GM18517 (cell line): ENCODE data around the gene PCP4.

ENCODE experiments used
- ATAC-seq: cut with Tn5 transposase; IDR thresholded peaks from one replicate; pipeline ENCODE4 v1.9.1; 2021; ENCODE audit warnings: mild to moderate bottlenecking, moderate library complexity; ENCODE audit not compliant: unreplicated experiment

The PCP4 gene

GRCh38 chr21:39867198-39867650 lies at the start of gene PCP4:
TSS of gene PCP4 (plus strand) at chr21:39867438. CDS start at chr21:39867502, 64 bp downstream.
- no peak for ATAC-seq

- ATAC-seq: no peak
These were observed 48.7 kb upstream of the PCP4 start for GRCh38 chr21:39818557-39818956.

DNA sequence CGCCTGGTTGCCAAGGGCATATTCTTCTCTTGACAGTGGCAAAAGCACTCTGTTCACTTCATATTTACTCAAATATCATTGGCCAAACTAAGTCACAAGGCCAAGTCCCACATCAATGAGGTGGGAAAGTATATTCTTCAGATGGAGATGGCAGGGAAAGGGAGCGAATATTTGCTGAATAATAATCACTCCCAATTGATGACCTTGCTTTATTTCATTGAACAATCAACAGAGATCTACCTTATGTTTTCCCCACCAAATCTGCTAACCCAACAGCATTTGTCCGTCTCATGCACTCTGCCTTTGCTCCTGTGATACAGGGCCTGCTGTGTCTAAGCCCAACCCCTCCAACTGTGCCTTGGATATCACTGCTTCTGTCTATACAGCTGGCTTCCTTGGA lies 45.2 kb upstream of the PCP4 start:
- ATAC-seq: no peak

DNA sequence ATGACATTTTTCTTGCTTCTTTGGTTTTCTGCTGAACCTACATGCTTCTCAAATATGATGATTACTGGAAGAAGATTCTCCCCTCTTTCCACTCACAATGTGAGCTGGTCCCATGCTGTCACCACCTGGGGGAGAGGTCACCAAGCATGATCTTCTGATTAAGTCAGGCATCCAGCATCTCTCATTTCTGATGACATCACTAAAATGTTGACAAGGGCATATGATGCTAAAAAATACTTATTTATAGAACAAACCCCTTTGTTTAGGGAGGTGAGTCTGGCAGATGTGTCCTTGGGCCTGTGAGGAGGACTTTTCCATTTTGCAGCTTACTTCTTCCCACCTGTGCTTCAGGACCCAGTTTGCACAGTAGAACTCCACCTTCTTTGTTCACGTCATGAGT lies 42.0 kb upstream of the PCP4 start:
- no peak for ATAC-seq

GRCh38 chr21:39834543-39834942 lies 32.7 kb upstream of the PCP4 start:
- ATAC-seq: no peak

GRCh38 chr21:39837861-39838359 lies 29.3 kb upstream of the PCP4 start:
- ATAC-seq: no peak

DNA sequence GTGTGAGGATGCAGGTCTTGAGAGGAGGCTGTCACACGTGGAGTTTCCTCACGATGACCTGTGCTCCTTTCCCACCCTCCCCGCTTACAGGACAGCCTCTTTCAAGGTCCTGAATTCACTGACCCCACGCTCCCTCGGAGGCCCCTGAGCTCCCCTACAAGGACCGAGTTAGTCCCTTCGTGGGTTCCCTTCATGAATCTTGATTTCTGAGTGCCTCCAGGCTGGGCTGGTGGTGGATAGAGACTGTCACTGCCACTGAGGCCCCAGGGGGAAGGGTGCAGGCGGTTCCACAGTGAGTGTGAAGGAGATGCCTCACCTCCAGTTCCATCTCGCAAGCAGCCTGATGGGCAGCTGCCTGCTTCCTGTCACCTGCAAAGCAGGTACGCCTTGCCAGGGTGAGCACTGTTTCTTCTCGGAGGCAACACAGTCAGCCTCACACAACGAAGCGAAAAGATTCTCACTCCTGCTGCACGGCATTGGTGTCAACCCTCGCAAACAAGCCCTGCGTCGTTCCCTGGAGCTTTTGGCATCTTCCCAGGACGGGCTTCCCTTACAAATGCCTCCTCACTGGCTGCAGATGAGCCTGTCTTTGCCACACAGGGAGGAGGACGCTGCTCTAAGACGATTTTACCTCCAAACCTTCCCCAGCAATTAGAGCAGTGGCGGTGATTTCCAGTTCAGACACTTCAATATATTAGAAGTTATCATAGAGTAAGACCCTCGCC lies 26.7 kb upstream of the PCP4 start:
- ATAC-seq: no peak

GRCh38 chr21:39842741-39843459 lies 24.3 kb upstream of the PCP4 start:
- no peak for ATAC-seq

DNA sequence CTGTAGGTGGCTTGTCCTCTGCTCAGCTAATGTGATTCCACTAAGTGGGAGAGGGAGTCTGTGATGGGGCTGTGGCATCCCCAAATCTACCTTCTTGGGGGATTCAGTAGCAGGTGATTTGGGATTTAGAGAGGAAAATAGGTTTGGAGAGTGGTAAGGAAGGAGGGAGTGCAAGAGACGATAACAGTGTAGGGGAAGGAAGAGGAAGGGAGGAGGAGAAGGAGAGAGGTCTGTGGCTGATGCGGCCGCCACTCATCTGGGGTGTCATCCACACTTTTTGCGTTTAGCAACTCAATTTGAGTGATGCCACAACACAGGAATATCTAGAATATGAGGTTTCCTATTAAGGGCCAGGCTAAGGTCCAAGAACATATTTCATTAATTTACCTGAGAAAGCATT lies 23.8 kb upstream of the PCP4 start:
- ATAC-seq: no peak

DNA sequence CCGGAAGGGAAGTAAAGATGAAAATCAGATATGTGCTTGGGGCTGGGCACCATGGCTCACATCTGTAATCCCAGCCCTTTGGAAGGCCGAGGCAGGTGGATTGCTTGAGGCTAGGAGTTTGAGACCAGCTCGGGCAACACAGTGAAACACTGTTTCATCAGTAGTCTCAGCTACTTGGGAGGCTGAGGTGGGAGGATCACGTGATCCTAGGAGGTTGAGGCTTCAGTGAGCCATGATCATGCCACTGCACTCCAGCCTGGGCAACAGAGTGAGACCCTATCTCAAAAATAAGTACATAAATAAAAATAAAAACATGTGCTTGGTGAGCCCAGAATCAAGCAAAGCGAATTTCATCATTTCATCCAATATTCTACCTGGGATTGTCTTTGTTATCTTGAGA lies 23.3 kb upstream of the PCP4 start:
- ATAC-seq: no peak

DNA sequence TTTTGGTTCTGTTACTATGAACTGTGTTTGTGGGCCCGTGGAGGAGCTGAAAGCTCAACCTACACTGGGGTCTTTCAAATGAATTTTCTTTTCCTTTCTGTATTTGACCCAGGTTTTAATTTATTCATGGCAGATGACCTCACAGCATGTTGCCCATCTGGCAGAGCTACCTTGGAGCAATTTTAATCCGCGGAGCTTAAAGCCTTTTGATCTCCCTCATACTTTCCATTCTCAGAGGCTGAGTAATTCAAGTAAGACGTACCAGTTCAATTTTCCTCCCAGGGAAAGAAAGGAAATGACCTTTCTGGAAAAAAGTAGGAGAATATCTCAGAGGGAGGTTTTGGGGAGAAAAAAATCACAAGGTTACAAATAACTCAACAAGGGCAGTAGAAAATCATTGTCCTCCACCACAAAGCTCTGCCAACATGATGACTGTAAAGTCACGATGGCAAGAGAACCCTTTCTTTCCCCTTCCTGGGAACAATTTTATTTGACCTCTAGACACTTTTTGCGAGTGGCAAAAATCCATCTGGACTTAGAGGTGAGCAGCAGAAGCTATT lies 21.6 kb upstream of the PCP4 start:
- no peak for ATAC-seq

GRCh38 chr21:39847877-39848276 lies 19.4 kb upstream of the PCP4 start:
- ATAC-seq: no peak

GRCh38 chr21:39849014-39849655 lies 18.1 kb upstream of the PCP4 start:
- no peak for ATAC-seq

DNA sequence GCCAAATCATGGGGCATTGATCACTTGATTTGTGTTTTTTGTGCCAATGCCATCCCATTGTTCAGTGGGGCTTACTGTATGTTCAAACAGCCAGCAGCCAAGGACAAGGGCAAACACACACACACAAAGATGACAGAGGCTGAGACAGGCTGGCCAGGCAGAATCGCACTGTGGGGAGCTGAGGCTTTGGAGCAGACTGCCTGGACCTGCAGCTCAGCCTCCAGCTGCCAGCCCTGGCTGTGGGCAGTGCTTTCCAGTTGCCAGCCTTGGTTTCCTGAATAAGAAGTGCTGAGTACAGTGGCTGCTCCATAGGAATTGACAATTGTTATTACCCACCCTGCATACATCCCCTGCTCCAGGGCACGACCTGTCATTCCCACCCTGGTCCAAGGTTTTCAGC lies 16.9 kb upstream of the PCP4 start:
- no peak for ATAC-seq

DNA sequence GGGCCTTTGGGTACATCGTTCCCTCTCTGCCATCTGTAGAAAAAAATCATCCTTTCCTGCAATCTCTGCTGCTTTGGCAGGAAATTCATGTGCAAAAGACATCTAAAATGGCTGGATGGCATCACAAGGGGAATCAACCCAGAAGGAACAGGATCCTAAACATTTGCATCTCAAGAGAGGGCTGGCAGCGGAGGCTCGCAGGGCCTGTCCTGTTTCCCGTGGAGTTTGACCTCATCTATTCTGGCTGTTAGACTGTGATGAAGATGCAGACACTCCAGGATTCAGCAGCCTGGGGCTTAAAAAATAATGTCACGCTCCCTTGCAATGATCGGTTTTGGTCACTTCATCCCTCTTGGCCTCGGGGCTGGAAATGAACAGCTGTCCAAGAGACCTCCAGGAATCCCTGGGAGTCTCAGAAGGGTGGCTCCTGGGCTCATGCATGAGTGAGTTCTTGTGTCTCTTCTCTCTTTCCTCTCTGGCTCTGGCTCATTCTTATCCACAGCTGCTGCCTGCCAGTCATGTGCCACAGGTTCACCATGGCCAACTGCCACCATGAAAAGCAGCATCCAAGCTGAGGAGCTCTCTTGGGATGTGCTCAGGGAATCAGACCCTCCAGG lies 16.1 kb upstream of the PCP4 start:
- no peak for ATAC-seq

DNA sequence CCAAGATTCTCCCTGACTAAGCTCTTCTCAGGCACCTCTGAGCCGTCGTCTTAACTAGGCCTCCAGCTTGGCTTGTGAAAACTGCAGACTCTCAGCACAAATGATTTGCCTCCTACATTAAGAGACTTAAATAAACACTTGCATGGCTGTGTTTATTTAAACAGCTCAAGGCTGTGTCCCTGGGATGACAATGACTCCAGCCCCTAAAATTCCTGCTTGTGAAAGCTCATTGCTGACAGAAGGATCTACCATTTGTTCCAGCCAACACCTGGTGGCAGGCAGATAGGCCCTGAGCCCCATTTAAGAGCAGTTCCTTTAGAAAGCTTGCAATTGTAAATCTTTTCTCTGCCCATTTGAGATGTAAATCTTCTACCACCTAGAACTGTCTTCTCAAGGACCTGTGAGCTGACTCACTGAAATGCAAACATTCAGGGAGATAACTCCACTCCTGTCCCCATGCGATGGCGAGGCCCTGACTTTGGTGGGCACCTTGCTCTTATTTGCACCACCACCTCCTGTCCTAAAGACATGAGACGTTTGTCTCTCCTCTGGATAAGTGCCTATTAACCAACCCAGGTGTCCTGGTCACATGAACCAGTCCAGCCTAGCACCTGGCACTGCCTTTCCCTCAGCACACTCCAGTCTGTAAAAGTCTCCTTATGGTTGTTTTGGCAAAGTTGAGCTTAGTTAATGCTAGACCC lies 15.1 kb upstream of the PCP4 start:
- no peak for ATAC-seq

DNA sequence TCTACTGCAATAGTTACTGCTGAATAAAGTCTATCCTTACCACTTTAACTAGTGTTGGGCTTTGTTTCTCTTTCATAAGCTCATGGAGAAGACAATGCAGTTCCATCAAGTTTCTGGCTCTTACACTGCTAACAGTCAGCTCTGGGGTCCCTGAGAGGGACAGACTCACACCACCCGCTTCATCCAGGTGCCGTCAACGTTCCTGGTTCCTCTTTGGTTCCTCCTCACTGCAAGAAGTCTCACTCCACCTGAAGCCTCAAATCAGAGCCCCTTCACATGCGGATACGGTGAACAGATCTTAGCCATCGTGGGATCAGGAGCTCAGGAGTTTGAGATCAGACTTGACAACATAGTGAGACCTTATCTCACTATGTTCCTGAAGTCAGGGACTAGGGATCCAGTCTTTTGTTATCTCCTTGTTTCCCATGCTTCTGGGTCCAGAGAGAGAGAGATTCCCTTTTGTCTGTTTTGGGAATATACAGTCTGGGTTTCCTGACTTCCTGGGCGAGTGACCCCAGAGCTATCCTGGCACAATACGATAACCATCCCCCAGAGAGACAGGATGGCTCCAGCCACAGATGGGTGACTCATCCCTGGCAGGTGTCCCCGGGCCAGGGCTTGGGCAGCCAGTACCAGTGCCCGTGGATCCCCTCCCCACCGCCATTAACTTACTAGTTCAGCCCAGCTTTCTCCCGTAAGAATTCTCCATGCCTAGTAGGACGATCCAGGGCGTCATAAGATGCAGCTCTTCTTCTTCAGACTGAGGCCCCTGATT lies 14.3 kb upstream of the PCP4 start:
- no peak for ATAC-seq

GRCh38 chr21:39854572-39854971 lies 12.7 kb upstream of the PCP4 start:
- ATAC-seq: no peak

DNA sequence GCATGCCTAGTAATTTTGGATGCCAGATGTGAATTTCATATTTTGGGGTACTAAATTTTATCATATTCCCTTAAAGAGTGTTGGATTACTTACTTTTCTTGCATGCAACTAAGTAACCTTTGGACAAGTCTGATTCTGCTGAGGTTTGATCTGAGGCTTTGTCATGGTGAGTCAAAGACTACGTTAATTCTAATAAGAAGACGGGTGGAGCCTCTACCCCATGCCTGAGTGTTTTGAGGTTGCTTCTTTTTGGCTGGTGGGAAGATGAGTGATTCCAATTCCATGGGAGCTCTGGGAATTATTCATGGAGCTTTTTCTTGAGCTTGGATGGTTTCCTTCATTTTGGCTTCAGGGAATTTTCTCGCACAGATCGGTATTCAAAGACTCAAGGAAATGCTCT lies 11.6 kb upstream of the PCP4 start:
- no peak for ATAC-seq

- no peak for ATAC-seq
These were observed 6.6 kb upstream of the PCP4 start for GRCh38 chr21:39860600-39860999.
